Activated CD4-positive, CD25-positive, alpha-beta regulatory T cell treated with anti-CD3 and anti-CD28 coated beads, Interleukin-2, amount 50 U/mL, for 16 hours (primary cell): ENCODE results near the gene LARGE1.
"Not testable (repeated sequence)": the region's sequence is repeated elsewhere in the genome, so short reads cannot be mapped to it uniquely, and the experiment has no call there.

Experiments used
- DNase-seq: peaks from one replicate; pipeline ENCODE4 v3.0.0-alpha.2; 2020; ENCODE audit warnings: low read depth, low spot score

Gene LARGE1

DNA sequence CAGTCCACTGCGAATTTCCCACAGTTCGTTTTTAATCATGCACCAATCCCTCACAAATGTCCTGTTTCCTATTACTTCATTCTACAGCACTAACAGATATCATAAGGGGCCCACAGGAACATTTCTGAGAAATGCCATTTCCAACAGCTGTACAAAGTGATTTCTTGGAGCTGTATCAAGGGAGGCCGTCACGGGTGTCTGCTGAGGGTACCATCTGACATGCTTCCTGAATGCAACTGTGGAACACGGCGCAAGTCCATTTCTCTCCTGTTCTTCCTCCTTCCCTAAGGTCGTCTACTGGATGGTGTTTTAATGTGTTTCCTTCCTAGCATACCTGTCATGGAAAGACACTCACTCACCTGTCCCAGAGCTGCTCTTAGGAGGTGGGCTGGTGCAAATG is 320.7 kb downstream of the LARGE1 start:
- no peak for DNase-seq

DNA sequence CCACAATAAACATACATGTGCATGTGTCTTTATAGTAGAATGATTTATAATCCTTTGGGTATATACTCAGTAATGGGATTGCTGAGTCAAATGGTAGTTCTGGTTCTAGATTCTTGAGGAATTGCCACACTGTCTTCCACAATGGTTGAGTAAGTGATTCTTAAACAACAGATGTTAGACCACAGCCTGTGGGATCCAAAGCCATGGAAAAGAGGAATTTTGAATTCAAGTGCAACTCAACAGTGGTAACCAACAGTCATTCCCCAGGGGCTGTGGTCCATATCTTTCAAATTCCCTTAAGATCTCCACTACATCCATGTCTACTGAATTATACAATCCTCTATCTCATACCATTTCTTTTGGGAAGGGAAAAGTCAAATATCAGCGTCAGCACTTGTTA is 321.5 kb downstream of the LARGE1 start:
- DNase-seq: no peak

DNA sequence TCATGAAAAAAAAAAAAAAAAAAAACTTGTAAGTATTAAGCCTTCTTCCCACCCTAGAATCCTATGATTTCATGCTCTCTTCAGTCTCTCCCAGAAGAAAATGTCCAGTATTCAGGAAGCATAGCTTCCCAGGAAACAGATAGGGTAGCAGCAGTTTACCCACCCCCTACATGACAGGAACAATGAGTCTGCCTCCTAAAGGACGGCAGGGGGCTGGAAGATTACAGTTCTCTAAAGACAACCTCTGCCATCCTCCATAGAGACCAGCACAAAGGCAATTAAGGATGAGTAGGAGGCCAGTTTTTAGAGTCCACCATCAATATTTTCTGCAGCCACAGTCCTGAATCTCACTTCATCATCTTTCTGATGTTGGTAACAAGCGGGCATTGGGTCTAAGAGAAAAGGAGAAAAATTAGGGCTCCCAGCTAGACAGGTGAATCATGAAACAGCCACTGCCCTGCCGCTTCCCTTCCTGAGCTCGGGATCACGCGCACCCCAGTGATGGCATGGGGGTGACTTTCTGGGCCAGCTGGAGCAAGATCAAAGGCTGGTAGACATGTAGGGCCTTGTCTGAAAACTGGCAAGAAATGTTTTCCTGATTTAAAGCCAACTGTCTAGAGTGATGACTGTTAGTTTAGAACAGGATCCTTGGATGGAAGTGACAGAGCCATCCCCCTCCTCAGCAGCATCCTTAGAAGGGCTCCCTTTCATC is 322.8 kb downstream of the LARGE1 start:
- DNase-seq: no peak

DNA sequence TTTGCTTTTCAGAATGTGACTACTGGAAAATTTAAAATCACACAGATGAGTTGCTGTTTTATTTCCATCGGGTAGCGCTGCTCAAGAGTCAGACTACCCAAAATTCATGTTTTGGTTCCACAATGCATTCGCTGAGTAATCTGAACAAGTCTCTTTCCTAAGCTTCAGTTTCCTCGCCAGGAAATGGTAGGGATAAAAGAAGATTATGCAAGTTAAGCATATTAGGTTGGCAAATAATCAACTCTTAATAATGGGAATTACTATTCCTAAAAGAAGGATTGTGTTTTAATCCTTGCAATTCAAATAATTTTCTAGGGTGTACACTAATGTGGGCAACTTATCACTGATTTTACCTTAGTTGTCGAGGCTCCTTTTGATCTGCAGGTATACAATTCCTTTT is 326.5 kb downstream of the LARGE1 start:
- DNase-seq: no peak

DNA sequence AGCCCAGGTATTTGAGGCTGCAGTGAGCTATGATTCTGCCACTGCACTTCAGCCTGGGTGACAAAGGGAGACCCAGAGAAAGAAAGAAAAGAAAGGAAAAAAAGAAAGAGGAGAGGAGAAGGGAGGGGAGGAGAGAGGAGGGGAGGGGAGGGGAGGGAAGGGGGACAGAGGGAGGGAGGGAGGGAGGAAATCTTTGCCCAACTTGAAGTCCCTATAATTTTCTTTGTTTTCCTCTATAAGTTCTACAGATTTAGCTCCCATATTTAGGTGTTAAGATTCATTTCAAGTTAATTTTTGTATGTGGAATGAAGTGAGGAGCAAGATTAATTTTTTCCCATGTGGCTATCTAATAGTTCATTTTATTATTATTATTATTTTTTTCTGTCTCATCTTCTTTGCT is 328.3 kb downstream of the LARGE1 start:
- no peak for DNase-seq

DNA sequence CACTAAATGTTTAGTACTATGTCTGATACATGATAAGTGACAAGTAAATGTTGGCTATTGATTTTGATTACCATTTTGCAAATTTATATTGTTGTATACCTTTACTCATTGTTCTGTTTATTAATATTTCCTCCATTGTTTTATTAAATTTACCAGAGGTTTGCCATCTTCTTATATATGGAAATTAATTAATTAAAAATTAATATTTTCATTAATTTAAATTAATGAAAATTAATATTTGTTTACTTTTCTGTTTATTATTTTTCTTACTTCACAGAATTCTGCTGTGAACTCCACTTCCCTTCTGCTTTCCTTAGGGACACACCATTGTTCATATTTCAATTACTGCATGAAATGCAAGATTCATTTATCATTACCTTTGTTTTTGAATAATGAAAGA is 331.0 kb downstream of the LARGE1 start:
- no peak for DNase-seq

DNA sequence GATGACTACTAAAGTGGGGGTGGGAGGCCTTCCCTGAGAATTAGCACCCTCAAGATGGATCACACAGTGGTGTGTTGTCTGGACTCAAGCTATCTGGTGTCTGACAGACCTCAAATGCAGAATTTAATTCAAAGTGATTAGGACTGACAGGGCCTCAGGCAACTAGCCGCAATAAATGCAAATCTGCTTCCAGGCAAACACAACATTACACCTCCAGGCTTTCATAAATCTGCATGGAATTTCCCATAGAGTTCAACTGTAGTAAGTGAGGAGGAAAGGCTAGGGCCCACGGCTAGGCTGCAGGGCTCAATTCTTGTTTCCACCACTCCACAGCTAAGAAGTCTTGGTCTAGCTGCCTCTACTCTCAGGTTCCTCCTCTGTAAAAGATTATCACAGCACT is 331.4 kb downstream of the LARGE1 start:
- DNase-seq: no peak

DNA sequence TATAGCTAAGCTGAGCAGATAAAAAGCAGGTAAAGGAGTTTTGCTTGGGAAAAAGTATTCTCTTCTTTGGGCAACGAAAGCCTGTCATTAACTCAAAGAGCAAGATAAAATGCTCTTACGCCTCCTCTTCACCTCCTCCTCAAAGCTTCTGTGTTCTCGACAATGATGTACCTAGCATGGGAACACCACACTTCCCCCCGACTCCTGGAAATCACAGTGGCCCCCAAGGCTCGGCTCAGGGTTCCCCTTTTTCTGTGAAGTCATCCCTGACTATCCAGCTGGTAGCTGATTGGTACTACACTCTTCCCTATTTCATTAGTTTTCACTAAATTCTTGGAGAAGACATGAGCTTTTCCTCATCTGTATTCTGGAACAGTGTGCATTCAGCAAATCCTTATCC is 336.1 kb downstream of the LARGE1 start:
- DNase-seq: no peak

DNA sequence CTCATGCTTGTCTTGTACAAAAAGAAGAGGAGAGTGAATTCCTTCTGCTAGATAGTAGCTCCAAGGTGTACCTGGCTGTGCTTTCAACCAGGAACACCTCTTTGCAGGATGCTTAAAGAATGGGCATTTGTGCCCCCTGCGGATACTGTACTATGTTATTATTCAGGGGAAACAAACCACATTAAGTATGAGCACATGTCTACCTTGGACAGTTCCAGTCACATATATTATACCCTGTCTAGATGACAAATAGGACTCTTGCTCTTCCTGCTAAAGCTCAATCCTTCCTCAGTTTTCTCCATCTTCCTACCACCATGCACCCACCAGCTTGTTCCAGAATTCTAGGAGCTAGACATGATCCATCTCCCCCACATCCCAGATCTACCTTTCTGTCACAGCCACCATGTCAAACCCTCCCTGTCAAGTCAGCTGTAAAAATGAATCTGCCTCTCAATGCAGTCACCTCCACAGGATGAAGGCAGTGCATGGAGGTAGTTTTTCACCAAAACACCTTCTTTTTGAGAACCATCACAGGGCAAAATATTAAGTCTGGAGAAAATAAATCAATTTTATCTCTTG is 337.4 kb downstream of the LARGE1 start:
- no peak for DNase-seq

DNA sequence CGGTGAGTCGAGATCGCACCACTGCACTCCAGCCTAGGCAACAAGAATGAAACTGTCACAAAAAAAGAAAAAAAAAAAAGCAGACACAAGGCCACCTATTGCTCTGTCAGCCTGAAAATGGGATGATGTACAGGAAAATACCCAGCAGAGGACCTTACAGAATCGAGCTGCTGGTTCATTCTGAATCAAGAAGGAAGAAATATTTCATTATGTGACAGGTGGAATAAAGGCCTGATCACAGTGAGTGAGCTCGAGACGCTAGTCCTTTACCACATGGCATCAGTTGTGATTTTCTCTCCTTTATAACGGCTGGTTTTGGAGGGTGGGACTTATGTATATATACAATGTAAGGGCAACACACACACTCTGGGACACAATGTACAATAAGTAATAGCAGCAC is 340.0 kb downstream of the LARGE1 start:
- no peak for DNase-seq

DNA sequence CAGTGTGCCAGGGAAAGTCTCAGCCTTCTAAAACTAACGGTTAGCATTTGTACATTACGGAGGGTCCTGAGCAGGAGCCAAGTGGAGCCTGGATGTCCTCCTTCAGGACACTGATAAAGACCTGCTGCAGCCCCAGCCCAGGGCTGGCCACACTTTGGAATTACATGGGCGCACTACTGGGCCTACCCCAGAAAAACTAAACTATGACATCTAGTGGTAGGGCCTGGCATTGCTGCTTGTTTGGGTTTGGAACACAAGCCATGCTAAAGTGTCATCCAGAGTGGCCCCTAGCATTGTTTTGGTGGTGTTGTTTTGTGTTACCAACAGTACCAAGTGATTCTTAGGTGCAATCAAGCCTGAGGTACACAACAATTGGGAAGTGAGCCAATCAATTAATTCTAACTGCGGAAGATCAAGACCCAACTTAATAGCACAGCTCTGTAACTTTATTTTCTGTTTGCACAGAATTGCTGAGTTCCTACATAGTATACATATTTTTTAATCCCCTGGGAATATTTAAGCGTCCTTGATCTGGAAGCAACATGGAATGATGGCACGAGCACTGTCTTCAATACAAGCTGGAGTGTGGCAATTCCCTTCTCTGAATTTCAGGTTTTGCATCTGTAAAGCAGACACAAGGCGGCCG is 340.7 kb downstream of the LARGE1 start:
- no peak for DNase-seq

DNA sequence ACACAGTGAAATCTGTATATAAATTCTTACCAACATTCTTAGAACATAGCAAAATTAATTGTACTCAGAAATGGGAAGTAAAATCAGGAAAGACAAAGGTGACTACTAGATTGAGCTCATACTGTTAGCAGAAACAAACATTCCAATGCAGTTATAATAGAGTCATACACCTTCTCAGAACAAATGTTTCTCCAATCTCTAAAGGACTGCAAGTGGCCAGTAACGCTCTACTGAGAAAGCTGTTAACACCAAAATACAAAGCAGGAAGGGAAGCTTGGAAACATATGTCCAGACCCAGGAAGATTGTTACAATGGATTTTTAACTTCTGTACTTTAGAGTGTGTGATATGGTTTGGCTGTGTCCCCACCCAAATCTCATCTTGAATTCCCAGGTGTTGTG is 341.5 kb downstream of the LARGE1 start:
- DNase-seq: no peak

DNA sequence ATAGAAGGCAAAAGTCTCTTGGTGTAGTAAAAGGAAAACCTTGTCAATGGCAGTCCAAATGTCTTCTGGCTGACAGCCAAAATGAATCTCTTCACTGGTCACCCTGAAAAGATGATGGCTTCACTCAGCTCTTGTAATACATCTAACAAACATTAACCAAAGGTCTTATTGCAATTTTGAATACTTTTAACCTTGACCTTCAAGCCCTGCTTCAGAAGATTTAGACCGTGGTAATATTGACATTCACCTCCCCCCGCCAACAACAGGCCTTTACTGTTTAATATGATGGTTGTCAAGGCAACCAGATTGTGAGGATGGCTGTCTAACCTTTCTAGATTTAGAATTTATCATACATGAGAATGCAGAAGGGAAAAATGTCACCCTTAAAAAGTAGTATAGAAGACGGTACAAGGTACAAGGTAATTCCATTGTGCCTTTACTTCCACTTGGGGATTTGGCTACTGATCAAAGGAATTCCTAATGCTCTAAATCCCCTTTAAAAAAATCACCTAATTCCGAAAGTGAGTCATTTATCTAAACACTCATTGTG is 342.3 kb downstream of the LARGE1 start:
- no peak for DNase-seq

DNA sequence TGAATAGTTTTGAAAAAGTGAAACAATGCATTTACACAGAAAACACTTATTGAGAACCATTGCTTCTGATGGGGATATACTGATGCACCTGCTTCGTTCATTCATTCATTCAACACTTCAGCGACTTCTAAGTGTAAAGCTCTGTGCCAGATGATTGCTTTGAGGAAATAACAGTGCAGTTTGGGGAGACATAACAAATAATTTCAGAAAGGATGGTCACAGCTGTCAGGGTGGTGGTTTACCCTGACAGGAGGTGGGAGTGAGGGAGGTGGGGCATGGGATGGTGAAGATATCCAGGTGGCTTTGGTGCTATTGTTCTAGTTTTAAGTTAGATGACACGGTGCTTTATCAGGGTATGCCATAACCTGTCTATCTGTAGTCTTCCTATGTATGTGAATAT is 344.1 kb downstream of the LARGE1 start:
- no peak for DNase-seq

DNA sequence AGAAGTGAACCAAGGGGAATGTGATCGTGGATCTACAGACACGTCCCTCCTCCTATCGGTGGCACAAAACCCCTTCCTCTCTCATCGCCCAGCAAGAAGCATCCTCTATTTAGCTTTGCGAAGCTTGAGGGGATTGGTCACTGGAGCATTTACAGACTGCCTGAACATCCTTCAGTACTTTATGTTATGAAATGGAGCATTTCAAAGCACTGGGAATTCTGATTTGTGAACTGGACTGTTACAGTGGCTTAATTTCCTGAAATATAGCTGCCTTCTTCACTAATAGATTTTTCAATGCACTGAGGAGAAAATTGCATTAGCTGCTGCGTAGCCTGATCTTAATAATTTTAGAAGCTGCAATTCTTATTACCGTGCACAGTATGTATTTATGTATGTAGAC is 344.5 kb downstream of the LARGE1 start:
- no peak for DNase-seq

DNA sequence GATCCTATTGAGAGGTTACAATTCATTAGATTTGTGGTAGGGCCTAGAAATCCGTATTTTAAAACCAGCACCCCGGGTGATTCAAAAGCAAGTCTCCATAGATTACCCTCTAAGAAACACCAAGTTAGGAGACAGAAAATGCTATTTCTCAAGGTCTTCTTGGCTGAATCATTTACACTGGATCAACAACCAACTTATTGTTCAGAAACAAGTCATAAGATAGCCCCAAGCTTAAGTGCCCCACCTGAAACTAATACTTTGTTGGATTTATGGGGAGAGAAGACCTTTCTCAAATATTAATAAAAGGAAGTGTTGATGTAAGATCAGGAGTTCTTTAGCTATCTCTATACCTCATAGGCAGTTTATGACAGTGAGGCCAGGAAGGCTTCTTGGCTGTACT is 345.2 kb downstream of the LARGE1 start:
- DNase-seq: no peak

DNA sequence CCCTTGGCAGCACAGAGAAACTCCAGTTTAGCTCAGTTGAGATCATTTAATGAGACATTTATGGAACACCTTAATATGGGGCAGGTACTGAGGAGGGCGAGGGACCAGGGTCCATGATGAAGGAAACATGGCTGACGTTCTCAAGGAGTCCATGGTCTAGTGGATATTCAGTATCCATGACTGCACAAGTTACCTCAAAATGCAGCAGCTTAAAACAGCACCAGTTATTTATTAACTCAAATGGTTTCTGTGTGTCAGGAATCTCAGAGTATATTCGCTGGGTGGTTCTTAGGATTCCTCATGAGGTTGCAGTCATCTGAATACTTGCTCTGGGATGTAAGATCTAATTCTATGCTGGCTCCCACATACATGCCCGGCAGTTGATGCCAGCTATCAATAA is 346.8 kb downstream of the LARGE1 start:
- no peak for DNase-seq

DNA sequence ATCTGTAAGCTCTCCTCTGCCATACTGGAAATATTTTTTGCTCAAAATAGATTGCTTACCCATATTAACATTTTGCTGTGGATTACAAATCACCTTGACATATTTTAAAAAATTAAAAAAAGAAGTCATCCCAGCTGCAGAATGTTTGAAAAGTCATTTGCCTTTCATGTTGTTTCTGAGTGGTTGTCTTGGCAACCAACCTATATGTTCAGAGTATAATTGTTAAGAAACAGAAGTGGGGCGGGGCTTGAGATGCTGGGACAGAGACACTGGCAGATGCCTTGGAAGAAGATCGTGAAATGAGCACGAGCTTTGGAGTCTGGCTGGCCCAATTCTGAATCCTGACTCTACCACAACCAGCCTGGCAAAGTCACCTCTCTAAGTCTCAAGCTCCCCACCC is 348.2 kb downstream of the LARGE1 start:
- no peak for DNase-seq

DNA sequence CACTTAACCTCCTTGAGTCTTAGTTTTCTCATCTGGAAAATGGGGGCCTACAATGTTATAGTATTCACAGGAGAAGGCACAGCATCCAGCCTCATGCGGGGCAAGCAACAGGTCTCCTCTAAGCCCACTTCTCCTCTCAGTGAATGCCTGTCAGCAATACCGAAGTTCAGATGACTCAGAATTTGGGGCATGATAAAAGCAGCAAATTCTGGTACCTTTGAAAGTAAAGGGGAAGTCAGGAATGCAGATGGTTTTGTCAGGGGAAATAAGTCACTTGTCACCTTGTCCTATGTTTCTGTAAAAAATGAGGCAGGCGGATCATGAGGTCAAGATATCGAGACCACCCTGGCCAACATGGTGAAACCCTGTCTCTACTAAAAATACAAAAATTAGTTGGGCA is 350.2 kb downstream of the LARGE1 start:
- DNase-seq: no peak

DNA sequence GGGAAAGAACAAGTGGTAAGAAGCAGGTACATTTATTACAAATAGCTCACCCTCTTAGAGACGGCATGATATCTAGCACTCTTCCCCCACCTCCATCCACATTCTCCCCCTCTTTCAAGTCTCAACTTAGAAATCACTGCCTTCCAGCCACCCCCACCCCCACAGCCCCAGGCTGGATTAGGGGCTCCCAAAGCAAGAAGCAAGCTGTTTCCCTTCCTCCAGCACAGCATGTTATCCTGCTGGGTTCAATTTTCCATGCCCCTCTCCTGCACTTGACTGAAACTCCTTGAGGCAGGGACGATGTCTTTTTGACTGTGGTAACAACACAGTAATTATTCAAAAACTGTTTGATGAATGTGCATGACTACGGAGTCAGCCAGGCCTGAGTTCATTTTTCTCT is 350.7 kb downstream of the LARGE1 start:
- DNase-seq: no peak

DNA sequence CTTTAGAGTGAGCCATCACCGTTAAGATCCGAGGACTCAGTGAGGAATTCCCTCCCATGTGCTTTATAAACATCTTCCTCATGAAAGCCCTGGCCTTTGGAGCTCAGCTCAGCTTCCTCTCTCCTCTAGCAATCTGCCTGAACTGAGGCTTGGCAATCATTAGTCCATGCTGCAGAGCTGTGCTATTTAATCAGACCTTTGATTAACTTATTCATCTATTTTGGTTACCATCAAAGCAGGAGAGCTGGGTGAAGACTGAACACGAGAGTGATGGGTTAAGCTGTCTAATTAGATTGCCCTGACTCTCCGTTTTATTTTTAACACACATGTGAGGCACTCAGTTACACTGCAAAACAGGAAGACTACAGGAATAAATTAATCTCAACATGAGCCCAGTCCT is 351.3 kb downstream of the LARGE1 start:
- no peak for DNase-seq

DNA sequence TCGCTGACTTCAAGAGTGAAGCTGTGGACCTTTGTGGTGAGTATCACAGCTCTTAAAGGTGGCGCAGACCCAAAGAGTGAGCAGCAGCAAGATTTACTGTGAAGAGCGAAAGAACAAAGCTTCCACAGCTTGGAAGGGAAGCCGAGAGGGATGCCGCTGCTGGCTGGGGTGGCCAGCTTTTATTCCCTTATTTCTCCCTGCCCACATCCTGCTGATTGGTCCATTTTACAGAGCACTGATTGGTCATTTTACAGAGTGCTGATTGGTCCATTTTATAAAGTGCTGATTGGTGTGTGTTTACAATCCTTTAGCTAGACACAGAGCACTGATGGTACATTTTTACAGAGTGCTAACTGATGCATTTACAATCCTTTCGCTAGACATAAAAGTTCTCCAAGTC is 353.8 kb downstream of the LARGE1 start:
- DNase-seq: not testable (repeated sequence)

DNA sequence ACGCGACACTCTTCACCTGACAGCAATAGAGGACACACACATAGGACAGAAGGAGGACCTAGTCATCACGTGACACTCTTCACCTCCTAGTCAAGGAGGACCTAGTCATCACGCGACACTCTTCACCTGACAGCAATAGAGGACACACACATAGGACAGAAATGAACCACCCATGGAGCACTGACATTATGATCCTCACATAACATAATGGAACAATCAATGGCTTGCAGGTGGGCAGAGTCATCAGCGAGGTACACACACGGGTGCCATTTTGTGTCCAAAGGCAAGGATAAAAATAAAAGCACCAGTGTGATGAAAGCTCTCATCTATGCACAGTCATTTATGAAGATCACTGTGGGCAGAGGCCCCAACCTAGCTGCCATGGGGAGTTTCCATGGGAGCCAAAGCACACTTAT is 354.7 kb downstream of the LARGE1 start:
- DNase-seq: no peak
